HTR-8/SVneo (cell line): ENCODE data around the gene CLDN15.
"Not testable (repeated sequence)": the region's sequence is repeated elsewhere in the genome, so short reads cannot be mapped to it uniquely, and the experiment has no call there.

ENCODE experiments used
- DNase-seq: peaks from one replicate; pipeline ENCODE4 v3.0.0; 2011; ENCODE audit warnings: low spot score, mixed read lengths; ENCODE audit not compliant: insufficient read length
- FAIRE-seq: peaks from 2 replicates; lab custom pipeline; 2011; peaks lifted over from hg19 to GRCh38; lab: Jason Lieb, UNC

The CLDN15 gene

DNA sequence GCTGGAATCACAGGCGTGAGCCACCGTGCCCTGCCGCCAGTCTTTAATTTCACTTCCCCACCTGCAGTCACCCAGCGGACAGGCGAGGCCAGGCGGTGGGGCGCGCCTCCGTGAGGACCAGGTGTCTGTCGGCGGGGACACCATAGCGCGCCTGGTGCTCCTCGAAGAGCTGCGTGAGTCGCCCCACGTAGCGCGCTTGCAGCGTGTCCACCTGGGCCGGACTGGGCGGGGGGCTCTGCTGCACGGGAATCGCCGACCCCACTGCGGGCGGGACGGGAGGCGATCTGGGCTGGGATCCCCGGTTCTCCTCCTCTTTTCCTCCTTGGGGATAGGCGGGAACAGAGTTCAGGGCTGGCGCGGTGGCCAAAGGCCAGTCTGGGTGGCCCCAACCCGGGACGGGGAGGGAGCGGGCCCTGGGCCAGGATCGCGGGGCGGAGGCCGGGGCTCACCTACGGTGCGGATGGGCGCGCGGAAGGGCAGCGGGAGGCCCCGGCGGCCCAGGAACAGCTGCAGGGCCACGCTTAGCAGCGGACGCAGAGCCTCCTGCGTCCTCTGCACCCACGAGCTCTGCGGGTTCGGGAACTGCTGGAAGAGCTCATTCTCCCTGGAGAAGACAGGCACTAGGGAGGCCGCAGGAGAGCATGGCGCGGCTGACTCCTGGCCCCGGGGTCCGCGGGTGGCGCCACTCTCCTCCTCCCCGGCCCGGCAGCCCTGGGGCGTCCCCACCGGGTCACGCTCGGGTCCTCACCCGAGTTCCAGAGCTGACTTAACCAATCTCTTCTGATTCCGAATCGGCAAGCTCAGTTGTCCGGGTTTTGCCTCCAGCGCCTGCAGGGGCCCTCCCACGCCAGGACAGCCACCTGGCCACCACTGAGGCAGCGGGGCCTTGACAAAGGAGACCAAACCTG lies 35.7 kb downstream of the CLDN15 start:
- DNase-seq (no peak), FAIRE-seq (no peak)

DNA sequence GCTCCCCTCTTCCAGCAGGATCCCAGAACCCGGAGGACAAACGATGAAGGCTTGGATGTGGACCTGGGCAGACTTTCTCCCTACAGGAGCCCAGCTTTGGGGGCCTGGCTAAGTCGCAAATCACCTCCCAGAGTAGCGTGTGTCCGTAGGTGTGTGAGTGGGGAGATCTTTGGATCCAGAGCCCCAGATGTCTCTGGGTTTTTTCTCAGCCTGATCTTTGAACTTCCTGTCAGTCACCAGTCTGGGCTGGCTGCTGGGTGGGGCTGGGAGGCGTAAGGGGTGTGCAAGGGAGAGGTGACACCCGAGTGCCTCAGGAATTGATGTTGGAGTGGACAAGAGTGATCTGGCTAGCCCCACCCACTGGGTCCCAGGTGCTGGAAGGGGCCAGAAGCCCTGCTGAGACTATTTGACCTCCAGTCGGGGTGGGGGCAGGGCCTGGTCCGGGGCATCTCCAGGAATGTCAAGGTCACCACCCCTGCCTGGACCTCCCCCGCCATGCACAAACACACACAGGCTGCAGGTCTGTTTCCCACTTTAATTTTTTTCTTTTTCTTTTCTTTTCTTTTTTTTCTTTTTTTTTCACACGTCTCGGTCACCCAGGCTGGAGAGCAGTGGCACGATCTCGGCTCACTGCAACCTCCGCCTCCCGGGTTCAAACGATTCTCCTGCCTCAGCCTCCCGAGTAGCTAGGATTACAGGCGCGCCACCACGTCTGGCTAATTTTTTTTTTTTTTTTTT lies 36.6 kb downstream of the CLDN15 start, which contains the start of gene MOGAT3:
Gene MOGAT3 (minus strand): TSS at position 175 of the 738 bp plus-strand sequence. CDS start 182 bp downstream, outside the sequence.
- FAIRE-seq (no peak), DNase-seq (no peak)

DNA sequence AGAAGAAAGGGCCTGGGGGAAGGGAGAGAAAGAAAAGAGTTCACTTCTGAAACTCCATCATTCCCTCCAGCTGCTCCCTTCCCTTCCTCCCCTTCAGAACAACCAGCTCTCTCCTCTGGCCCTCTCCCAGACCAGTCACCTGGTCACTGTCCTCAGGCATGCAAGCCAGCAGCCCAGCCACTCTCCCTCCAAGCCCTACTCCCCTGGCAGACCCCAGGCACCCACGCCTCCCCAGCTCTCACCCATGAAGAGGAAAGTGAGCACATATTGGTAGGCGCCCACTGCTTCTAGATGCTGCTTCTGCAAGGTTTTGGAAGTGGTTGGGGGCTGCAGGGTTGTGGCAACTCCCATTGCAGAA lies 37.1 kb downstream of the CLDN15 start:
- no peak for DNase-seq
- FAIRE-seq = no peak

DNA sequence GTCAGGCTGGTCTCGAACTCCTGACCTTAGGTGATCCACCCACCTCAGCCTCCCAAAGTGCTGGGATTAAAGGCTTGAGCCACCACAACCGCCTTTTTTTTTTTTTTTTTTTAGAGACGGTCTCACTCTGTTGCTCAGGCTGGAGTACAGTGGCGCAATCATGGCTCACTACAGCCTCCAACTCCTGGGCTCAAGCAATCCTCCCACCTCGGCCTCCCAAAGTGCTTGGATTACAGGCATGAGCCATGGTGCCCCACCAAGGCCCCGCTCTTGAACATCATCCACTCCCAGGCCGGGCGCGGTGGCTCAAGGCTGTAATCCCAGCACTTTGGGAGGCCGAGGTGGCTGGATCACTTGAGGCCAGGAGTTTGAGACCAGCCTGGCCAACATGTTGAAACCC lies 38.1 kb downstream of the CLDN15 start:
- DNase-seq, FAIRE-seq: not testable (repeated sequence)

DNA sequence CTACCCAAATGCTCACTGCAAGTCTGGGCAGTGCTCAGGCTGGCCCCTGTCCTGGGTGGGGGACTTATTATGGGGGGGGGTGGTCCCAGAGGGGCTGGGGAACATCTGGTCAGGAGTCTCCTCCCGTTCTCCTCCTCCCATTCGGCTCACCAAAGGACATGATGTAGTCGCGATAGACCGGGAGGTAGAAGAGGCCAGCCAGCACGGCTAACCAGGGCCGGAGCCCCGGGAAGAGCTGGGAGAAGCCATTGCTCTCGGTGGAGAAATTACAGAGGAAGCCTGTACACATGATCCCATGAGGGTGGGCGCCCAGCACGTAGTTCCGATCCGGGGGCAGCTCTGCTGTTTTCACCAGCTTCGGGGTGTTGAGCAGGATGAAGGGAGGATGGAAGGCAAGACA lies 39.1 kb downstream of the CLDN15 start:
- no peak for FAIRE-seq
- DNase-seq = no peak

DNA sequence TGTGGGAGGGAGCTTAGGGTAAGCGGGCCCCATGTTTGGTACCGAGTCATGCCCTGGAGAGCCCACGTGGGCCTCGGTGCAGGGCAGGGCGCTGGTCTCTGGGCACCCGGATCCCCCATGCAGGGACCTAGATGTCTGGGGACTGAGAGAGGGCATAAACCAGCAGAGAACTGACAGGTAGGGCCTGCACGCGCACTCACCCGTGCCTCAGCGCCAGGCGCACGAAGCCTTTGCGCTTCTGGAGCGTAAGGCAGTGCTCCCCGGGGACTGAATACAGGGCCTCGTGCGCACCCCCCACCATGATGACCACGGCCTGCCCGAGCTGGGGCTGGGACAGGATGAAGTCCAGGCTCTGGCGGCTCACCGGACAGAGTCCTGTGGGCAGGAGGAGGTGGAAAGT lies 39.6 kb downstream of the CLDN15 start:
- FAIRE-seq (no peak), DNase-seq (no peak)

DNA sequence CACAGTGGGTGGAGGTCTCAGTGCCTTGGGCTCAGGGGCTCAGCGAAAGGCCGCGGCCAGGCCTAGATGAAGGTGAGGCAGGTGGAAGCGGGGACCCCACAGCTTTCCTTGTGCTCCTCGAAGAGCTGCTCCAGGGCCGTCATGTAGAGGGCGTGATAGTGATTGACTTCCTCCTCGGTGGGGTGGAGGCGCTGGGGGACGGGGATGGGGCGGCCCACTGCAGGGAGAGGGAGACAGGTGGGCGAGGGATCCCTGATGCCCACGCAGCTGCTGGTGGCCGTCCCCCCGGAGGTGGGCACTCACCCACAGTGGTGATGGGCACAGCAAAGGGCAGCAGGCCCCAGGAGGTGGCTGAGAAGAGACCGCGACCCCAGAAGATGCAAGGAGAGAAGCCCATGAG lies 41.7 kb downstream of the CLDN15 start:
- FAIRE-seq = no peak
- no peak for DNase-seq

DNA sequence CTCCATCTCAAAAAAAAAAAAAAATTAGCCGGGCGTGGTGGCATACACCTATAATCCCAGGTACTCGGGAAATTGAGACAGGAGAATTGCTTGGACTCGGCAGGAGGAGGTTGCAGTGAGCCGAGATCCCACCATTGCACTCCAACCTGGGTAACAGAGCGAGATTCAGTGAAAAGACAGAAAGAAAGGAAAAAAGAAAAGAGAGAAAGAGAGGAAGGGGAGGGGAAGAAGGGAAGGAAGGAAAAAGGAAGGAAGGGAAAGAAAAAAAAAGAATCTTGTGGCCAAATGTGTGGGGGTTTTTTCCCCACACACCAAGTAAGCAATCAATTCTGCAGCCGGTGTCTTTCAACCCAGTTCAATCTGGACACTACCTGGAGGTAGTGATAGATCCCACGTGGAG lies 48.5 kb downstream of the CLDN15 start:
- no peak for FAIRE-seq
- no peak for DNase-seq

DNA sequence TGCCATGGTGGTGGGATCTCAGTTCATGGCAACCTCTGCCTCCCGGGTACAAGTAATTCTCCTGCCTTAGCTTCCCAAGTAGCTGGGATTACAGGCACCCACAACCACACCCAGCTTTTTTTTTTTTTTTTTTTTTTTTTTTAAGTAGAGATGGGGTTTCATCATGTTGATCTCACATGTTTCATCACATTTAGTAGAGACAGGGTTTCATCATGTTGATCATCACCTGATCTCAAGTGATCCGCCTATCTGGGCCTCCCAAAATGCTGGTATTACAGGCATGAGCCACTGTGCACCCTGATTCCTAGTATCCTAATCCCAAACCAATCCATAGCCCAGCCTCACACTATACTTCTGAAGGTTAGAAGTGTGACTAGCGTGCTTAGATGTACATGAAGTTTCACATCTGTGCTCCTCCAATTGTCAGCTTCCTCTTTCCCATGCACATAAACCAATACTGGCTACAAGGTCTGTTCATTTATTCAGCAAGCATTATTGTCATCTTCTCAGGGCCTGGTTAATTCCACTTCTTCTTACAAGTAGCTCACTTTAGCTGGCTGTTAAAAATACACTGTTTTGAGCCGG lies 50.7 kb downstream of the CLDN15 start:
- no peak for DNase-seq
- FAIRE-seq = no peak

DNA sequence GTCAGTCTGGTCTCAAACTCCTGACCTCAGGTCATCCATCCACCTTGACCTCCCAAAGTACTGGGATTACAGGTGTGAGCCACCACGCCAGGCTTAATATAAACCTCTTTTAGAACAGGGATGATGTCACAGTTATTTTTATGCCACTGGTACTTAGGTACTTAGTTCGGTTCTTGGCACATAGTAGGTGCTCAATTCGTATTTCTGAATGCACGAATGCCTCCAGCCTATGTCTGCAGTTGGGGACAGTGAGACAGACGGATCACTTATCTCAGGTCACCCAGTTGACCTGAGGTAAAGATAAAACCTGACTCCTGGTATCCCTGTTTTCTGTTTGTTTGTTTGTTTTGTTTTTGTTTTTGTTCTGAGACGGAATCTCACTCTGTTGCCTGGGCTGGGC lies 51.4 kb downstream of the CLDN15 start:
- FAIRE-seq (no peak), DNase-seq (no peak)

DNA sequence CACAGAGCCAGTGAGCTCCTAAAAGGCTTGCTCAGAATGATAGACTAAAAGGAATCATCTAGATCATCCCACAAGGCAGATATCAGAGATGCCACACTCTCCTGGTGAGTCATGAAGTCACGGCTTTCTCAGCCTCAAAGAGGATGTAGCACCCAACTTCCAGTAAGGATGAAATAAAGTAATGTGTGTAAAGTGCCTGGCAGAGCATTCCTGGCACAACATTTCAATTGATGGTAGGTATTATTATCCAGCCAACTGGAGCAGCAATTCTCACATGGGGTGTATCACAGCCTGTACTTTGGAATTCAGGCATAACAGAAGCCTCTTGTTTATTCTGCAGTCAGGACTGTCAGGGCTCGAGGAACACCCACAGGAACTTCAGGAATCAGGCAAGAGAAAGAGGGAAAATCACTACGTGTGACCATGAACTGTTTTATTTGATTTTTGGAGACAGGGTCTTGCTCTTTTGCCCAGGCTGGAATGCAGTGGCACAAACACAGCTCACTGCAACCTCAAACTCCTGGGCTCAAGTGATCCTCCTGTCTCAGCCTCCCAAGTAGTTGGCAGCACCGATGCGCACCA lies 52.3 kb downstream of the CLDN15 start:
- FAIRE-seq = no peak
- no peak for DNase-seq
